Measurements from ENCODE around the gene WDR91. TPM values are rescaled to one million over a fixed set of nuclear protein-coding genes. Genes with fewer than 3 reads are reported as not detected.

WDR91 gene
- total RNA-seq, 2 donors from 2014 or later, result 11.9 to 22.8 TPM

GRCh38 chr7:135162382-135163001, 48.8 kb downstream of the WDR91 start:
- Mint-ChIP-seq H3K4me1 (ENCODE audit: low read depth in 2 of 2) (peaks cover 55 to 56% of the 10 kb centered on the region in 2 donors), H3K4me3 (peak overlapping the region; percentile 21), H3K9me3 (peaks cover 6% of the 10 kb centered on the region), H3K36me3 (peaks cover 30% of the 10 kb centered on the region), H3K27ac (peak overlapping the region; percentile 79 to 95), H3K27me3 (no peaks in the 10 kb centered on the region)
- DNase-seq (ENCODE audit: low spot score) (no peak), ATAC-seq (no peak)

GRCh38 chr7:135161669-135162068, 49.7 kb downstream of the WDR91 start:
- Mint-ChIP-seq H3K27me3 (no peaks in the 10 kb centered on the region), H3K9me3 (peaks cover 11% of the 10 kb centered on the region), H3K27ac (peak overlapping the region; percentile 79 to 95)

GRCh38 chr7:135160858-135161653, 50.3 kb downstream of the WDR91 start:
- Mint-ChIP-seq H3K27ac (peak overlapping the region; percentile 79 to 95), H3K36me3 (peaks cover 43% of the 10 kb centered on the region), H3K27me3 (no peaks in the 10 kb centered on the region), H3K4me1 (ENCODE audit: low read depth in 2 of 2) (peaks cover 56 to 60% of the 10 kb centered on the region in 2 donors), H3K9me3 (peaks cover 17% of the 10 kb centered on the region), H3K4me3 (peak overlapping the region; percentile 50)
- DNase-seq (ENCODE audit: low spot score) (no peak), ATAC-seq (no peak)

More at GRCh38 chr7:135161669-135162068, 49.7 kb downstream of the WDR91 start:
- ATAC-seq (no peak), DNase-seq (ENCODE audit: low spot score) (no peak)
- Mint-ChIP-seq H3K36me3 (peaks cover 37% of the 10 kb centered on the region), H3K4me1 (ENCODE audit: low read depth in 2 of 2) (peaks cover 55 to 56% of the 10 kb centered on the region in 2 donors), H3K4me3 (peak overlapping the region; percentile 21)

GRCh38 chr7:135160098-135160857, 51.0 kb downstream of the WDR91 start:
- Mint-ChIP-seq H3K36me3 (peaks cover 49% of the 10 kb centered on the region), H3K27ac (peak overlapping the region; percentile 79 to 95), H3K27me3 (no peaks in the 10 kb centered on the region), H3K4me1 (ENCODE audit: low read depth in 2 of 2) (peaks cover 54 to 62% of the 10 kb centered on the region in 2 donors), H3K9me3 (peaks cover 19% of the 10 kb centered on the region), H3K4me3 (peak overlapping the region; percentile 50)
- ATAC-seq (peak in 1 of 2 donors; percentile 52), DNase-seq (ENCODE audit: low spot score) (no peak)

DNA sequence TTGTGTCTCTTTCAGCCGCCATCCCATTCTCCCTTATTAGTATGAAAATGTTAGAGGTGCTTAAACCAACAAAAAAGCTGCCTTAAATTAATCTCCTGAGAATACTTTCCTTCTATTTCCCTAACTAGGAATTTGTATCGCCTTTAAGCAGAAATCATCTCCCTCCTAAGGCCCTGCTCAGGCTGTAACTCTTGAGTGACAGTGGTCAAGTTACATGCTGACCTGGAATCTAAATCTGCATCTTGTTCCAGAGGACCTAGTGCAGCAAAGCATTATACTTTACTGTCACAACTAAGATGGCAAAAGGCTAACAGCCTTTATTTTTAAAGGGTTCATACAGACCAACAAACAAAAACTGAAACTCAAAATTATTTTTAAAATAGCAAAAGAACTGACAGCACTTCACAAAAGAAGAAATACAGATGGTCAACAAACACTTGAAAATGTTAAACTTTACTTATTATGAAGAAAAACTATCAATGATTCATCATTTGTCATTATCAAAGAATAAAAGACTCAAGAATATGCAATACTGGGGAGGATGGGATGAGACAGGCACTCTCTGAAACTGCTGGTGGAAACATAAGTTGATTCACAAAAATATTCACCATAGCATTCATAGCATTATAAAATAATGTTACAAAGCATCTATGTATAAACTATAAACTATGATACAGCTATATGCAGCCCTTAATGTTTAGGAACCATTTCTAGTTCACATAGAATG, 51.8 kb downstream of the WDR91 start:
- ATAC-seq (no peak), DNase-seq (ENCODE audit: low spot score) (no peak)
- H3K4me3 Mint-ChIP-seq, result peak overlapping the region; percentile 50
- peak overlapping the region; percentile 79 to 95 for H3K27ac Mint-ChIP-seq
- no peaks in the 10 kb centered on the region for H3K27me3 Mint-ChIP-seq
- peaks cover 22% of the 10 kb centered on the region for H3K9me3 Mint-ChIP-seq
- H3K4me1 Mint-ChIP-seq (ENCODE audit: low read depth in 2 of 2), result peaks cover 55 to 69% of the 10 kb centered on the region in 2 donors
- H3K36me3 Mint-ChIP-seq, result peaks cover 57% of the 10 kb centered on the region

DNA sequence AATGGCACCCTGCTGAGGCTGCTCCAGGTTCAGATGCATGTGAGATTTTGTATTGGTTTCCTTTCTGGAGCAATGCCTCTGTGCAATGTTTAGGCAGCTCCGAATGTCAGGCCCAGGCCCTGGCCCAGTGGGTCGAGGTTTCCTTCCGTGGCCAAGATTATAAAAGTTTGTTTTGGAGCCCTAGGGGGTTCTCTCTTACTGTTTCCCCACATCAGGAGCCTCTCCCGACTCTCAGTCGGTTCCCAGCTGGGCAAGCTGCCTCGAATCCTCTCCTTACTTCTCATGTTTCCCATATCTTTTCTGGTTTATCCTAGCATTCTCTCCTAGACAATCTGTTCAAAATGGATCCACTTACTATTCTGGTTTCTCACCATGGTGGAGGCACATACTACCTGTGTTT, 52.5 kb downstream of the WDR91 start:
- Mint-ChIP-seq H3K4me3 (peak overlapping the region; percentile 50), H3K27me3 (no peaks in the 10 kb centered on the region), H3K9me3 (peaks cover 28% of the 10 kb centered on the region), H3K36me3 (peaks cover 63% of the 10 kb centered on the region), H3K27ac (peak overlapping the region; percentile 79 to 95), H3K4me1 (ENCODE audit: low read depth in 2 of 2) (peaks cover 55 to 76% of the 10 kb centered on the region in 2 donors)
- no peak for DNase-seq (ENCODE audit: low spot score)
- ATAC-seq, result no peak

GRCh38 chr7:135158141-135158655, 53.1 kb downstream of the WDR91 start:
- Mint-ChIP-seq H3K9me3 (peaks cover 31% of the 10 kb centered on the region), H3K4me1 (ENCODE audit: low read depth in 2 of 2) (peaks cover 57 to 80% of the 10 kb centered on the region in 2 donors), H3K27ac (peak overlapping the region in 1 of 2 donors; percentile 95), H3K27me3 (no peaks in the 10 kb centered on the region), H3K4me3 (no peak overlapping the region), H3K36me3 (peaks cover 68% of the 10 kb centered on the region)
- ATAC-seq, result no peak
- DNase-seq (ENCODE audit: low spot score), result no peak

GRCh38 chr7:135156290-135156689, 55.0 kb downstream of the WDR91 start:
- peaks cover 56 to 72% of the 10 kb centered on the region in 2 donors for H3K4me1 Mint-ChIP-seq (ENCODE audit: low read depth in 2 of 2)
- ATAC-seq (no peak), DNase-seq (ENCODE audit: low spot score) (no peak)
- peaks cover 63% of the 10 kb centered on the region for H3K36me3 Mint-ChIP-seq
- no peak overlapping the region for H3K4me3 Mint-ChIP-seq
- no peak overlapping the region for H3K27ac Mint-ChIP-seq
- H3K27me3 Mint-ChIP-seq, result no peaks in the 10 kb centered on the region
- peaks cover 32% of the 10 kb centered on the region for H3K9me3 Mint-ChIP-seq

DNA sequence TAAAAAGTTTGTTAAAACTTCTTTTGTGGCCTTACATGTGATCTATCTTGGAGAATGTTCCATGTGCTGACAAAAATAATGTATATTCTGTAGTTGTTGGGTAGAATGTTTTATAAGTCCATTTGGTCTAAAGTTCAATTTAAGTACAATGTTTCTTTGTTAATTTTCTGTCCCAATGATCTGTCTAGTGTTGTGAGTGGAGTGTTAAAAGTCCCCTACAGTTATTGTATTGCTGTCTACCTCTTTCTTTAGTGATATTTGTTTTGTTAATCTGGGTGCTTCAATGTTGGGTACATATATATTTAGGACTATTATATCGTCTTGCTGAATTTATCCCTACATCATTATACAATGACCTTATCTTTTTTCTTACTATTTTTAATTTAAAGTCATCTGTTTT, 56.6 kb downstream of the WDR91 start:
- Mint-ChIP-seq H3K27me3 (no peaks in the 10 kb centered on the region), H3K36me3 (peaks cover 57% of the 10 kb centered on the region), H3K9me3 (peaks cover 32% of the 10 kb centered on the region), H3K27ac (no peak overlapping the region), H3K4me3 (no peak overlapping the region), H3K4me1 (ENCODE audit: low read depth in 2 of 2) (peaks cover 50 to 70% of the 10 kb centered on the region in 2 donors)
- no peak for ATAC-seq
- no peak for DNase-seq (ENCODE audit: low spot score)

DNA sequence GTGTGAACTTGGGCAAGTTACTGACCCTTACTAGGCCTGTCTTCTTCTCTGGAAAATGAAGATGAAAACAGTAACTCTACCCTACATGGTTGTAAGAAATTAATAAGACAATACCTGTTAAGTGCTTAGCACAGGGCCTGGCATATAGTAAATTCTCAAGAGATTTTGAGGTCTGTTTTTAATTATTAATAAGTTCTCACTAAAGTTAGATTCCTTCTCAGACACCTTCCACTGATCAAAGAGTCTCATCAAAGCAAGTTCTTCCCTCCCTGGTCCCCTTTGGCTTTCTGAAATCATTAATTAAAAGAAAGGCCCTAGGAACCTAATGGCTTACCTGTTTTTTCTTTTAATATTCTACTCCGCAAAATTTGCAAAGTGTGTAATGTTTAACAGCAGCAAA, 58.9 kb downstream of the WDR91 start:
- H3K9me3 Mint-ChIP-seq, result peaks cover 29% of the 10 kb centered on the region
- H3K27ac Mint-ChIP-seq, result no peak overlapping the region
- peaks cover 59 to 75% of the 10 kb centered on the region in 2 donors for H3K4me1 Mint-ChIP-seq (ENCODE audit: low read depth in 2 of 2)
- DNase-seq (ENCODE audit: low spot score) (no peak), ATAC-seq (no peak)
- H3K27me3 Mint-ChIP-seq, result no peaks in the 10 kb centered on the region
- peaks cover 50% of the 10 kb centered on the region for H3K36me3 Mint-ChIP-seq
- no peak overlapping the region for H3K4me3 Mint-ChIP-seq

- ATAC-seq (no peak), DNase-seq (ENCODE audit: low spot score) (no peak)
- Mint-ChIP-seq H3K27me3 (no peaks in the 10 kb centered on the region), H3K4me3 (peak overlapping the region; percentile 81), H3K4me1 (ENCODE audit: low read depth in 2 of 2) (peaks cover 57 to 75% of the 10 kb centered on the region in 2 donors), H3K27ac (peak overlapping the region; percentile 85 to 99), H3K9me3 (peaks cover 23% of the 10 kb centered on the region), H3K36me3 (peaks cover 43% of the 10 kb centered on the region)
Measured at GRCh38 chr7:135151533-135151932, 59.8 kb downstream of the WDR91 start.

DNA sequence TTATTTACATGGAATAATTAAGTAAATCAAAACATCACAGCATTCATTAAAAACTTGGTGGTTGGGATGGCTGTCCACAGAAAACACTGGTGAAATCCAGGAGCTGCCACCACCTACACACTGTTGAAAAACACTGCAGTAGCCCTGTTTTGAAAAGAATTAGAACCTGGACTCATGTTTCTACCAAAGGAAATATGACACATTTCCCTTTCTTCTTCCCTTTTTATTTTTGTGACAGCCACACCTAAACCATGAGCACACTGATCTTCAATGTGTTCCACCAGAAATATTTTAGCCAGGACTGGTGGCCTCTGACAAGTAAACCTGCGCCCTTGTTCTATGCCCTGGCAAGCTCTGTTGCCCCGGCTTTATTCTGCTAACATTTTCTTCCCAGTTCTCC, 60.2 kb downstream of the WDR91 start:
- H3K27me3 Mint-ChIP-seq, result no peaks in the 10 kb centered on the region
- peaks cover 38% of the 10 kb centered on the region for H3K36me3 Mint-ChIP-seq
- H3K9me3 Mint-ChIP-seq, result peaks cover 19% of the 10 kb centered on the region
- no peak for DNase-seq (ENCODE audit: low spot score)
- peaks cover 58 to 75% of the 10 kb centered on the region in 2 donors for H3K4me1 Mint-ChIP-seq (ENCODE audit: low read depth in 2 of 2)
- ATAC-seq, result no peak
- peak overlapping the region; percentile 81 for H3K4me3 Mint-ChIP-seq
- peak overlapping the region; percentile 85 to 99 for H3K27ac Mint-ChIP-seq

All from natural killer cell treated with Interleukin-12 subunit alpha and Interleukin-12 subunit beta and Interleukin-15 and Interleukin-18, amount 100 ng/mL, for 72 hours (primary cell).